CD14-positive monocyte (primary cell): ENCODE data around the gene IFT27. TPM values are rescaled to one million over a fixed set of nuclear protein-coding genes. Genes with fewer than 3 reads are reported as not detected.
A peak's percentile ranks its signal among the peaks of the same experiment; 100 is the strongest.

Source experiments
- DNase-seq, 3 donors: peaks; one replicate each; pipeline ENCODE4 v3.0.0-alpha.2; 2011 to 2022
- H2AFZ ChIP-seq: 2 replicates; pipeline ENCODE4 v1.6.0; 2012; ENCODE audit warnings: mild to moderate bottlenecking, low read depth, low read length, inconsistent platforms; ENCODE audit not compliant: insufficient read depth, poor library complexity, severe bottlenecking
- H3K27ac ChIP-seq, 2 donors: 1 replicate in 1 of 2; 2 replicates in 1 of 2; pipeline ENCODE4 v1.5.1; 2012 to 2013; ENCODE audit warnings: low read length in 2 of 2, control low read depth in 1 of 2, inconsistent platforms in 1 of 2, low read depth in 1 of 2, mild to moderate bottlenecking in 1 of 2
- H3K27me3 ChIP-seq, 2 donors: one replicate each; pipeline versions ENCODE4 v1.6.0 to v1.6.1; 2011 to 2013; ENCODE audit warnings: low read length in 2 of 2; ENCODE audit not compliant: control insufficient read depth in 2 of 2, insufficient read depth in 2 of 2
- H3K36me3 ChIP-seq, 2 donors: replicated peaks in 1 of 2; 1 replicate in 1 of 2; 2 replicates in 1 of 2; pipeline versions ENCODE4 v1.5.1 to v1.6.1; 2012 to 2013; ENCODE audit warnings: low read length in 2 of 2, control low read depth in 1 of 2, inconsistent platforms in 1 of 2, mild to moderate bottlenecking in 1 of 2; ENCODE audit not compliant: insufficient read depth in 2 of 2, control insufficient read depth in 1 of 2
- H3K4me1 ChIP-seq, 2 donors: 1 replicate in 1 of 2; 2 replicates in 1 of 2; pipeline versions ENCODE4 v1.5.1 to v1.6.1; 2012 to 2013; ENCODE audit warnings: low read length in 2 of 2, control low read depth in 1 of 2, inconsistent platforms in 1 of 2, mild to moderate bottlenecking in 1 of 2, moderate library complexity in 1 of 2; ENCODE audit not compliant: insufficient read depth in 2 of 2, control insufficient read depth in 1 of 2
- H3K4me2 ChIP-seq: replicated peaks from 2 replicates; pipeline ENCODE3; 2012; ENCODE audit warnings: low read length, moderate library complexity, mild to moderate bottlenecking; ENCODE audit not compliant: poor library complexity, severe bottlenecking; ENCODE audit errors: extremely low read depth
- H3K4me3 ChIP-seq, 3 experiments: fragments of 200-600 bp in 1 of 3; sonication (generic) in 1 of 3; replicated peaks in 1 of 3; 1 replicate in 2 of 3; 2 replicates in 1 of 3; pipeline ENCODE4 v1.5.1; 2011 to 2013; ENCODE audit warnings: low read length in 3 of 3, mild to moderate bottlenecking in 3 of 3, control low read depth in 2 of 3, low read depth in 2 of 3, inconsistent platforms in 1 of 3, moderate library complexity in 1 of 3
- H3K79me2 ChIP-seq: 2 replicates; pipeline ENCODE4 v1.6.0; 2012; ENCODE audit warnings: mild to moderate bottlenecking, control low read depth, inconsistent platforms, low read length, moderate library complexity; ENCODE audit not compliant: insufficient read depth
- H3K9ac ChIP-seq: 2 replicates; pipeline ENCODE4 v1.6.0; 2017; ENCODE audit warnings: low read length, mild to moderate bottlenecking; ENCODE audit not compliant: insufficient read depth, poor library complexity, severe bottlenecking
- H3K9me3 ChIP-seq, 2 donors: replicated peaks in 1 of 2; 1 replicate in 1 of 2; 2 replicates in 1 of 2; pipeline versions ENCODE4 v1.5.1 to v1.6.1; 2012 to 2013; ENCODE audit warnings: low read length in 2 of 2, control low read depth in 1 of 2; ENCODE audit not compliant: control insufficient read depth in 1 of 2, insufficient read depth in 1 of 2
- H4K20me1 ChIP-seq: 2 replicates; pipeline ENCODE4 v1.6.0; 2012; ENCODE audit warnings: mild to moderate bottlenecking, low read length, control low read depth, moderate library complexity; ENCODE audit not compliant: insufficient read depth
- H3K27ac Mint-ChIP-seq, 7 donors: one replicate each; pipeline ENCODE4 v1.8.0; 2020; ENCODE audit warnings: mild to moderate bottlenecking in 7 of 7, mixed read lengths in 7 of 7, moderate library complexity in 6 of 7, inconsistent platforms in 2 of 7
- H3K27me3 Mint-ChIP-seq, 3 donors: one replicate each; pipeline ENCODE4 v1.8.0; 2021 to 2022; ENCODE audit warnings: low read depth in 3 of 3, mild to moderate bottlenecking in 3 of 3, mixed read lengths in 3 of 3, moderate library complexity in 3 of 3, inconsistent platforms in 1 of 3
- H3K36me3 Mint-ChIP-seq, 2 donors: one replicate each; pipeline ENCODE4 v1.8.0; 2020; ENCODE audit warnings: mixed read lengths in 2 of 2, inconsistent platforms in 1 of 2, mild to moderate bottlenecking in 1 of 2
- H3K4me1 Mint-ChIP-seq: one replicate; pipeline ENCODE4 v1.8.0; 2020; ENCODE audit warnings: mild to moderate bottlenecking, mixed read lengths
- H3K4me3 Mint-ChIP-seq, 2 donors: one replicate each; pipeline ENCODE4 v1.8.0; 2020; ENCODE audit warnings: mild to moderate bottlenecking in 2 of 2, mixed read lengths in 2 of 2, moderate library complexity in 1 of 2
- H3K9me3 Mint-ChIP-seq, 7 donors: one replicate each; pipeline ENCODE4 v1.8.0; 2020 to 2022; ENCODE audit warnings: mixed read lengths in 7 of 7, mild to moderate bottlenecking in 6 of 7, moderate library complexity in 6 of 7, inconsistent platforms in 2 of 7
- WGBS: methylation state at CpG from one replicate; pipeline ENCODE4 v1.1.5; 2013; ENCODE audit warnings: missing lambda C conversion rate; ENCODE audit not compliant: insufficient coverage; 5-methylcytosine and 5-hydroxymethylcytosine counted together
- intact Hi-C, 2 donors: fragments of 100-400 bp; cut with micrococcal nuclease; formaldehyde crosslinking; loops; one replicate each; pipeline versions ENCODE4 v1.15.0 to v1.15.1; 2023
- polyA plus RNA-seq, 3 donors: library from polyadenylated mRNA; depleted of rRNA in 1 of 3; unstranded in 2 of 3; stranded (reverse) in 1 of 3; fragments of 300-500 nt in 2 of 3; fragments of >200 nt in 1 of 3; fragmentation: Illumina TruSeq in 2 of 3; gene quantifications; 1 replicate in 2 of 3; 2 replicates in 1 of 3; pipeline ENCODE4 v1.2.3, GENCODE V29; 2012 to 2021
- TF ChIP-seq, protein P1 (sequence below): fragments of 200-600 bp; IDR thresholded peaks from one replicate; pipeline ENCODE4 v1.8.0; 2022; ENCODE audit warnings: antibody characterized with exemption, mild to moderate bottlenecking

The IFT27 gene
- polyA plus RNA-seq, 3 donors = 12.5 to 16.9 (median 14.6) TPM

DNA sequence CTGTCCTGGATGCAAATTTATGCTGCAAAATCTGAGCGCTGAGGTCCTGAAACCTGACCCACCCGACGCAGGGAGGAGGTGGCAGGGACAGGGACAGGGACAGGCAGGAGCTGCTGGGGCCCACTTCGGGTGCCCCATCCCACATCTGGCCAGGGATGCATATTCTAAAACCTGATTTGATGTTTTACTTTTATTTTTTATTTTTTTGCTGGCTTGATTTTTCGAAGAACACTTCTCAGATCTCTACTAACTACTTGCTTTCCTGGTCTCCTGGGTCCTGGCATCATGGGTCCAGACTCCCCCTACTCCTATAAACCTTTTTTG, 41.6 kb upstream of the IFT27 start:
- H3K4me1 Mint-ChIP-seq = peaks cover 7% of the 10 kb centered on the region
- TF ChIP-seq, protein P1, sequence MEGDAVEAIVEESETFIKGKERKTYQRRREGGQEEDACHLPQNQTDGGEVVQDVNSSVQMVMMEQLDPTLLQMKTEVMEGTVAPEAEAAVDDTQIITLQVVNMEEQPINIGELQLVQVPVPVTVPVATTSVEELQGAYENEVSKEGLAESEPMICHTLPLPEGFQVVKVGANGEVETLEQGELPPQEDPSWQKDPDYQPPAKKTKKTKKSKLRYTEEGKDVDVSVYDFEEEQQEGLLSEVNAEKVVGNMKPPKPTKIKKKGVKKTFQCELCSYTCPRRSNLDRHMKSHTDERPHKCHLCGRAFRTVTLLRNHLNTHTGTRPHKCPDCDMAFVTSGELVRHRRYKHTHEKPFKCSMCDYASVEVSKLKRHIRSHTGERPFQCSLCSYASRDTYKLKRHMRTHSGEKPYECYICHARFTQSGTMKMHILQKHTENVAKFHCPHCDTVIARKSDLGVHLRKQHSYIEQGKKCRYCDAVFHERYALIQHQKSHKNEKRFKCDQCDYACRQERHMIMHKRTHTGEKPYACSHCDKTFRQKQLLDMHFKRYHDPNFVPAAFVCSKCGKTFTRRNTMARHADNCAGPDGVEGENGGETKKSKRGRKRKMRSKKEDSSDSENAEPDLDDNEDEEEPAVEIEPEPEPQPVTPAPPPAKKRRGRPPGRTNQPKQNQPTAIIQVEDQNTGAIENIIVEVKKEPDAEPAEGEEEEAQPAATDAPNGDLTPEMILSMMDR = no peak
- Histone ChIP-seq H3K9me3 (peaks cover 0 to 22% of the 10 kb centered on the region in 2 donors), H3K36me3 (no peaks in the 10 kb centered on the region), H3K4me1 (peaks cover 9 to 11% of the 10 kb centered on the region in 2 donors), H3K9ac (no peak overlapping the region), H2AFZ (no peak overlapping the region), H3K4me3 (no peak overlapping the region), H4K20me1 (no peaks in the 10 kb centered on the region), H3K27ac (no peak overlapping the region), H3K79me2 (no peaks in the 10 kb centered on the region), H3K27me3 (peaks cover 55 to 89% of the 10 kb centered on the region in 2 donors), H3K4me2 (no peak overlapping the region)
- H3K36me3 Mint-ChIP-seq = peaks cover 0 to 6% of the 10 kb centered on the region in 2 donors
- H3K4me3 Mint-ChIP-seq = peak overlapping the region in 1 of 2 donors; percentile 85
- H3K27ac Mint-ChIP-seq = no peak overlapping the region
- peaks cover 85 to 96% (median 93%) of the 10 kb centered on the region in 3 donors for H3K27me3 Mint-ChIP-seq
- peaks cover 0 to 10% (median 2%) of the 10 kb centered on the region in 7 donors for H3K9me3 Mint-ChIP-seq
- DNase-seq = no peak
- intact Hi-C loops = no loop called here
- WGBS = 54% methylated on average over 4 of the region's 5 CpGs

DNA sequence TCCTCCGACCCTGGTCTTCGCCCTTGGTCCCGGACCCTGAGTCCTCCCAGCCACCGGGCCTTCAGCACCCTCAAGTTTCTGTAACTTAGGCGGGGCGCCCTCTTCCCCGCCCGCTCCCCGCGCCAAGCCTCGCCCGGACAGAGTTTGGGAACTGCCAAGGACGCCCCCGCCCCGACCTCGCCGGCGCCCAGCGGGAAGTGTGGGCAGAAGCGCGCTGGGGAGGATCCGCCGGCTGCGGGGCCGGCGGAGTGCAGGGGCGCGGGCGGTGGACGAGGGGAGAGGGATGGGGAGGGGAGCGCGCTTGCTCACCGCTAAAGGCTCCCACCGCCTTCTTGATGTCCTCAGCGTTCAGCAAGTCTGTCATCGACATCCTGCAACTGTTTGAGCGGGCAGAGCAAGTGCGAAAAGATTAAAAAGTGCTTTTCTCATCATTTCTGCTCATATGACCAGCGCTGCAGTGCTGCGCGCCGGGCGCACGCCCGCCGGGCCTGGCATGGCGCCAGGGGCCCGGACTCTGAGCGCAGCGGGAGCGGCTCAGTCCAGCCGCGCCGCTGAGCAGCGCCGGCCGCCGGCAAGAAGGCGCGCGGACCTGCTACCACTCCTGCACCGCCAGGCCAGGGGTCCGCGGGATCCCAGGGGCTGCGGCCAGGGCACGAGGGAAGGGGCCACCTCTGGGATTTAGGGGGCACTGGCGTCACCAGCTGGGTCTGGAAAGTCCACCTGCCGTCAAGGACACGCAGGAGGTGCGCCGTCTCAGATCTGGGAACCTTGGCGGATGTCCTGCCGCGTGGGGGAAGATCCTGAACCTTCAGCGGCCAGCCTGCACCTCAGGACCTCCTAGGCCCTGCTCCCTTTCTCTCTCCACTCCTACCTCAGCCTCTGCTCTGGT, 41.0 kb upstream of the IFT27 start, which contains the start of gene PVALB:
PVALB (minus strand) TSS at position 400 of the 889 bp plus-strand sequence; CDS start at position 370, 30 bp downstream.
- Histone ChIP-seq H3K79me2 (no peaks in the 10 kb centered on the region), H3K9ac (no peak within 1 kb of the TSS), H3K9me3 (peaks cover 0 to 22% of the 10 kb centered on the region in 2 donors), H2AFZ (peak within 1 kb of the TSS; percentile 28), H3K4me2 (peak within 1 kb of the TSS; percentile 56), H3K27ac (no peak within 1 kb of the TSS), H3K36me3 (no peaks in the 10 kb centered on the region), H3K27me3 (peaks cover 55 to 85% of the 10 kb centered on the region in 2 donors), H4K20me1 (no peaks in the 10 kb centered on the region), H3K4me1 (peaks cover 9 to 11% of the 10 kb centered on the region in 2 donors), H3K4me3 (no peak within 1 kb of the TSS)
- Mint-ChIP-seq H3K36me3 (peaks cover 0 to 6% of the 10 kb centered on the region in 2 donors), H3K27ac (no peak within 1 kb of the TSS), H3K9me3 (peaks cover 0 to 10% (median 2%) of the 10 kb centered on the region in 7 donors), H3K4me3 (peak within 1 kb of the TSS in 1 of 2 donors; percentile 85), H3K27me3 (peaks cover 85 to 92% (median 91%) of the 10 kb centered on the region in 3 donors), H3K4me1 (peaks cover 7% of the 10 kb centered on the region)
- intact Hi-C loops = no loop called here
- 3% methylated on average over 71 of the region's 75 CpGs for WGBS
- TF ChIP-seq, protein P1 = no peak
- DNase-seq = peak in 2 of 3 donors; percentile 23 to 26
